Loucy (cell line): Measurements from ENCODE around the gene GRIN2A.

Source experiments
- H2AFZ ChIP-seq: fragments of 200-600 bp; sonication (generic); 2 replicates; pipeline ENCODE4 v1.6.0; 2016; ENCODE audit warnings: antibody characterized with exemption, mild to moderate bottlenecking, low read length, moderate library complexity
- H3F3A ChIP-seq: fragments of 200-600 bp; 2 replicates; pipeline ENCODE4 v1.6.0; 2016; ENCODE audit warnings: antibody characterized with exemption, low read depth, mild to moderate bottlenecking
- H3K27me3 ChIP-seq: fragments of 200-600 bp; sonication (generic); 2 replicates; pipeline ENCODE4 v1.6.1; 2014; ENCODE audit warnings: low read length, mild to moderate bottlenecking; ENCODE audit not compliant: insufficient read depth, poor library complexity, severe bottlenecking
- H3K36me3 ChIP-seq: fragments of 200-600 bp; sonication (generic); 2 replicates; pipeline ENCODE4 v1.6.1; 2016; ENCODE audit warnings: low read length; ENCODE audit not compliant: insufficient read depth
- H3K4me1 ChIP-seq: fragments of 200-600 bp; sonication (generic); 2 replicates; pipeline ENCODE4 v1.5.1; 2014; ENCODE audit warnings: low read length, mild to moderate bottlenecking; ENCODE audit not compliant: insufficient read depth, poor library complexity, severe bottlenecking
- H3K4me2 ChIP-seq: fragments of 200-600 bp; sonication (generic); 2 replicates; pipeline ENCODE4 v1.6.0; 2014; ENCODE audit warnings: antibody characterized with exemption, low read length, low read depth, mild to moderate bottlenecking; ENCODE audit not compliant: poor library complexity, severe bottlenecking
- H3K4me3 ChIP-seq: fragments of 200-600 bp; sonication (generic); 2 replicates; pipeline ENCODE4 v1.5.1; 2014; ENCODE audit warnings: low read length, mild to moderate bottlenecking, mixed read lengths; ENCODE audit not compliant: poor library complexity, severe bottlenecking
- H3K79me2 ChIP-seq: fragments of 200-600 bp; sonication (generic); 2 replicates; pipeline ENCODE4 v1.6.1; 2014; ENCODE audit warnings: low read length; ENCODE audit not compliant: insufficient read depth
- H3K9ac ChIP-seq: fragments of 200-600 bp; sonication (generic); 2 replicates; pipeline ENCODE4 v1.6.0; 2014; ENCODE audit warnings: mild to moderate bottlenecking, low read depth, low read length, moderate library complexity; ENCODE audit not compliant: poor library complexity, severe bottlenecking
- H3K9me2 ChIP-seq: fragments of 200-600 bp; sonication (generic); replicated peaks from 2 replicates; pipeline ENCODE4 v1.6.1; 2016; ENCODE audit warnings: low read depth, low read length, mixed read lengths
- H3K9me3 ChIP-seq: fragments of 200-600 bp; sonication (generic); 2 replicates; pipeline ENCODE4 v1.6.1; 2014; ENCODE audit warnings: mild to moderate bottlenecking, antibody characterized with exemption, low read length, low read depth; ENCODE audit not compliant: insufficient read depth
- H4K20me1 ChIP-seq: fragments of 200-600 bp; sonication (generic); 2 replicates; pipeline ENCODE4 v1.6.0; 2014; ENCODE audit warnings: antibody characterized with exemption, low read length, mild to moderate bottlenecking; ENCODE audit not compliant: insufficient read depth, poor library complexity, severe bottlenecking
- EZH2phosphoT487 ChIP-seq: fragments of 200-600 bp; IDR thresholded peaks from 2 replicates; pipeline ENCODE4 v1.6.1; 2018; ENCODE audit warnings: antibody characterized with exemption, mild to moderate bottlenecking, moderate library complexity, borderline replicate concordance
- TF ChIP-seq, protein P1 (sequence below): fragments of 200-600 bp; sonication (generic); conservative IDR thresholded peaks from 2 replicates; pipeline ENCODE4 v1.5.1; 2014; ENCODE audit warnings: mild to moderate bottlenecking, antibody characterized with exemption, low read length

Gene GRIN2A

DNA sequence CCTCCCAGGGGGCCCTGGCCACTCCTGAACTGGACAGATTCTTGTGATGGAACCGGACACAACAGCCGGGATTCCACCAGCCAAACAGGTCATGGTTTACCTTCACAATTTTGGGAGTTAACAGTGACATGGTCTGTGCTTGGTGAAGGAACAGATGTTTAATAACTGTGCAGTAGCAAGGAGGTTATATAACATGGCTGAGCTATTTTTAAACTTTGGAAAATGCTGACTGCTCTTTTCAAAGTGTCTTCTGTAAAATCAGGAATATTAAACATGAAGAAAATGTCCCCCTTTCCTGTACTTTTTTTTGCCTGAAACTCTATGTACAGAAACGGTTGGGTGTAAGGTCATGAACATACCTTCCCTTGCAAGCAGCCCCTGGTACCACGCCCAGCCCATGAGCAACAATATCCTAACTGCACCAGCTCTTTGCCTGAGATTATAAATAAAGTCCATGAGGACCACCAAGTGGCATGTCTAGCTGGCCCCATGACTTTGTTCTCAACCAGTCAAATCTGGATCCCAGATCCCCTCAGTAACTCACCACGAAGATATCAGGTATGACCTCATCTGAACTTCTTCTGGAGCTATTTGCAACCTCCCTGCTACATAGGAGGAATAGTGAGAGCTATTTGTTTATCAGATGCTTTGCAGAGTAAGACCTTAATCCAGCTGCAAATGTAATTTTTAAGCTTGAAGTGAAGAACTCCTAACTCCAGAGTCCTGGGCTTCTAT is 249.1 kb downstream of the GRIN2A start:
- TF ChIP-seq EZH2phosphoT487: no peak
- TF ChIP-seq, protein P1, sequence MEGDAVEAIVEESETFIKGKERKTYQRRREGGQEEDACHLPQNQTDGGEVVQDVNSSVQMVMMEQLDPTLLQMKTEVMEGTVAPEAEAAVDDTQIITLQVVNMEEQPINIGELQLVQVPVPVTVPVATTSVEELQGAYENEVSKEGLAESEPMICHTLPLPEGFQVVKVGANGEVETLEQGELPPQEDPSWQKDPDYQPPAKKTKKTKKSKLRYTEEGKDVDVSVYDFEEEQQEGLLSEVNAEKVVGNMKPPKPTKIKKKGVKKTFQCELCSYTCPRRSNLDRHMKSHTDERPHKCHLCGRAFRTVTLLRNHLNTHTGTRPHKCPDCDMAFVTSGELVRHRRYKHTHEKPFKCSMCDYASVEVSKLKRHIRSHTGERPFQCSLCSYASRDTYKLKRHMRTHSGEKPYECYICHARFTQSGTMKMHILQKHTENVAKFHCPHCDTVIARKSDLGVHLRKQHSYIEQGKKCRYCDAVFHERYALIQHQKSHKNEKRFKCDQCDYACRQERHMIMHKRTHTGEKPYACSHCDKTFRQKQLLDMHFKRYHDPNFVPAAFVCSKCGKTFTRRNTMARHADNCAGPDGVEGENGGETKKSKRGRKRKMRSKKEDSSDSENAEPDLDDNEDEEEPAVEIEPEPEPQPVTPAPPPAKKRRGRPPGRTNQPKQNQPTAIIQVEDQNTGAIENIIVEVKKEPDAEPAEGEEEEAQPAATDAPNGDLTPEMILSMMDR: no peak
- Histone ChIP-seq H3F3A (no peaks in the 10 kb centered on the region), H3K9ac (no peak overlapping the region), H3K4me1 (no peaks in the 10 kb centered on the region), H4K20me1 (no peaks in the 10 kb centered on the region), H3K27me3 (no peaks in the 10 kb centered on the region), H3K4me2 (no peak overlapping the region), H3K79me2 (no peaks in the 10 kb centered on the region), H3K9me3 (no peaks in the 10 kb centered on the region), H3K36me3 (no peaks in the 10 kb centered on the region), H2AFZ (no peak overlapping the region), H3K4me3 (no peak overlapping the region), H3K9me2 (no peaks in the 10 kb centered on the region)

DNA sequence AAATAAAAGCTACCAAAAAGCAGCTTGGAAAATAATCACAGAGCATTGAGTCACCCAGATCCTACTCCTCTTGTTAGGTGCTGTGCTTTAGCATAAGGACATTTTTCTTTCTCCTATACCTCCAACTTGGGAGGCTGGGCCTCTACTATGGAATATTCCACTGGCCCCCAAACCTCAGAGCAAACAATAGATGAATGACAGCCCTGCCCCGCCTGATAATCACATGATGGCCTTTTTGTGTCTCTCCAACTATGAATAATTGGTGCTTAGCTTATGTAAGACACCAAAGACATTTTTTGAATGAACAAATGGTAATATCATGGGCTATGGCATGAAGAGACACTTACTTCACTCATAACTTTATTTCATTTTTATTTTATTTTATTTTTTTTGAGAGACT is 250.2 kb downstream of the GRIN2A start:
- H3K4me2 ChIP-seq: no peak overlapping the region
- no peaks in the 10 kb centered on the region for H3K4me1 ChIP-seq
- no peaks in the 10 kb centered on the region for H3K36me3 ChIP-seq
- no peaks in the 10 kb centered on the region for H4K20me1 ChIP-seq
- no peaks in the 10 kb centered on the region for H3K79me2 ChIP-seq
- H3K9me2 ChIP-seq: no peaks in the 10 kb centered on the region
- H3K27me3 ChIP-seq: no peaks in the 10 kb centered on the region
- H3K9ac ChIP-seq: no peak overlapping the region
- no peaks in the 10 kb centered on the region for H3K9me3 ChIP-seq
- no peak overlapping the region for H2AFZ ChIP-seq
- no peak for TF ChIP-seq EZH2phosphoT487
- TF ChIP-seq, protein P1: no peak
- no peaks in the 10 kb centered on the region for H3F3A ChIP-seq
- no peak overlapping the region for H3K4me3 ChIP-seq

DNA sequence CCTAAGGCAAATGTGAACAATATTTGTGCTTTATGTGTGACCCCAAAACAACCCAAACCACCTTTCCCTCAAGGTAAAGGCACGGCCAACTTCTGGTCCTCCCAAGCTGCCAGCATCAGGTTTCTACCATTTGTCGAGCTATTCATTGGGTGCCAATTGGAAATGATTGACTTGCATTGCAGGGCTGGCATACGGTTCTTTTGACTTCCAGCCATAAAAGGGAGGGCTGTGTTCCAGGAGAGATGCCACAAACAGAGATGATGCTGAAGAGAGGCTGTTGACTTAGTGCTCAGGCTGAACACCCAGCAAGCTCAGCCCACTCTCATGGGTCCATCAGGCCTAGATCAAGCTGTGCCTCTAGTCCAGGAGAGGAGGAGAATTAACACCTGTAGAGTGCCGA is 252.4 kb downstream of the GRIN2A start:
- H3K9ac ChIP-seq: no peak overlapping the region
- H3F3A ChIP-seq: no peaks in the 10 kb centered on the region
- TF ChIP-seq, protein P1: no peak
- TF ChIP-seq EZH2phosphoT487: no peak
- H3K4me2 ChIP-seq: no peak overlapping the region
- no peaks in the 10 kb centered on the region for H3K9me2 ChIP-seq
- no peaks in the 10 kb centered on the region for H3K36me3 ChIP-seq
- H4K20me1 ChIP-seq: no peaks in the 10 kb centered on the region
- H3K4me3 ChIP-seq: no peak overlapping the region
- no peaks in the 10 kb centered on the region for H3K4me1 ChIP-seq
- no peaks in the 10 kb centered on the region for H3K79me2 ChIP-seq
- no peak overlapping the region for H2AFZ ChIP-seq
- no peaks in the 10 kb centered on the region for H3K9me3 ChIP-seq
- H3K27me3 ChIP-seq: no peaks in the 10 kb centered on the region
